ENCODE data around the gene TNNT2. TPM values are rescaled to one million over a fixed set of nuclear protein-coding genes. Genes with fewer than 3 reads are reported as not detected.

The TNNT2 gene
- total RNA-seq, 1 experiment from 2014 or later, result not detected

GRCh38 chr1:201376464-201377374, 761 bp downstream of the TNNT2 start:
- ATAC-seq (no peak), DNase-seq (ENCODE audit: low read depth, low spot score) (no peak)
- BruUV-seq (replicated peaks), result no TSS peak
- Histone ChIP-seq H3K27me3 (ENCODE audit: control insufficient read depth, insufficient read depth, low read length) (peaks cover 10% of the 10 kb centered on the region; the same call in 1 of the 2 replicates), H3K9me3 (ENCODE audit: control insufficient read depth, insufficient read depth, low read depth, low read length) (no peaks in the 10 kb centered on the region), H3K36me3 (ENCODE audit: control insufficient read depth, insufficient read depth, low read length) (no peaks in the 10 kb centered on the region), H3K4me1 (ENCODE audit: control insufficient read depth, insufficient read depth, low read length) (no peaks in the 10 kb centered on the region), H3K27ac (ENCODE audit: low read length) (no peak overlapping the region), H3K4me3 (ENCODE audit: low read depth in 2 of 2, low read length in 2 of 2) (no peak overlapping the region)
- intact Hi-C loops (cut with micrococcal nuclease; ENCODE audit: unreplicated experiment), result no loop called here
- ChIA-PET CTCF (no interaction called here), POLR2A (interaction anchor here (0.6 kb wide), 1 partner anchor 525 kb away, joined by 3 read pairs; no protein-coding TSS in a partner anchor)
- in situ Hi-C loops (cut with HindIII; ENCODE audit: low pct_unique_long_range_greater_than_20kb, low sequenced_read_pairs), result no loop called here
- TF ChIP-seq SIN3A (IDR thresholded peaks at IDR 0.05; ENCODE audit: borderline replicate concordance, insufficient read depth, low read depth, low read length) (no peak), CTCF (IDR thresholded peaks at IDR 0.05) (peak; percentile 67), TCF7L2 (IDR thresholded peaks at IDR 0.05; ENCODE audit: low read depth, low read length) (no peak), POLR2AphosphoS5 (IDR thresholded peaks at IDR 0.05; ENCODE audit: low read depth, low read length) (no peak)
- TF ChIP-seq, protein P1, sequence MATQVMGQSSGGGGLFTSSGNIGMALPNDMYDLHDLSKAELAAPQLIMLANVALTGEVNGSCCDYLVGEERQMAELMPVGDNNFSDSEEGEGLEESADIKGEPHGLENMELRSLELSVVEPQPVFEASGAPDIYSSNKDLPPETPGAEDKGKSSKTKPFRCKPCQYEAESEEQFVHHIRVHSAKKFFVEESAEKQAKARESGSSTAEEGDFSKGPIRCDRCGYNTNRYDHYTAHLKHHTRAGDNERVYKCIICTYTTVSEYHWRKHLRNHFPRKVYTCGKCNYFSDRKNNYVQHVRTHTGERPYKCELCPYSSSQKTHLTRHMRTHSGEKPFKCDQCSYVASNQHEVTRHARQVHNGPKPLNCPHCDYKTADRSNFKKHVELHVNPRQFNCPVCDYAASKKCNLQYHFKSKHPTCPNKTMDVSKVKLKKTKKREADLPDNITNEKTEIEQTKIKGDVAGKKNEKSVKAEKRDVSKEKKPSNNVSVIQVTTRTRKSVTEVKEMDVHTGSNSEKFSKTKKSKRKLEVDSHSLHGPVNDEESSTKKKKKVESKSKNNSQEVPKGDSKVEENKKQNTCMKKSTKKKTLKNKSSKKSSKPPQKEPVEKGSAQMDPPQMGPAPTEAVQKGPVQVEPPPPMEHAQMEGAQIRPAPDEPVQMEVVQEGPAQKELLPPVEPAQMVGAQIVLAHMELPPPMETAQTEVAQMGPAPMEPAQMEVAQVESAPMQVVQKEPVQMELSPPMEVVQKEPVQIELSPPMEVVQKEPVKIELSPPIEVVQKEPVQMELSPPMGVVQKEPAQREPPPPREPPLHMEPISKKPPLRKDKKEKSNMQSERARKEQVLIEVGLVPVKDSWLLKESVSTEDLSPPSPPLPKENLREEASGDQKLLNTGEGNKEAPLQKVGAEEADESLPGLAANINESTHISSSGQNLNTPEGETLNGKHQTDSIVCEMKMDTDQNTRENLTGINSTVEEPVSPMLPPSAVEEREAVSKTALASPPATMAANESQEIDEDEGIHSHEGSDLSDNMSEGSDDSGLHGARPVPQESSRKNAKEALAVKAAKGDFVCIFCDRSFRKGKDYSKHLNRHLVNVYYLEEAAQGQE (IDR thresholded peaks at IDR 0.05; ENCODE audit: insufficient read depth in 1 of 2, low read depth in 2 of 2, low read length in 1 of 2), result no peak

DNA sequence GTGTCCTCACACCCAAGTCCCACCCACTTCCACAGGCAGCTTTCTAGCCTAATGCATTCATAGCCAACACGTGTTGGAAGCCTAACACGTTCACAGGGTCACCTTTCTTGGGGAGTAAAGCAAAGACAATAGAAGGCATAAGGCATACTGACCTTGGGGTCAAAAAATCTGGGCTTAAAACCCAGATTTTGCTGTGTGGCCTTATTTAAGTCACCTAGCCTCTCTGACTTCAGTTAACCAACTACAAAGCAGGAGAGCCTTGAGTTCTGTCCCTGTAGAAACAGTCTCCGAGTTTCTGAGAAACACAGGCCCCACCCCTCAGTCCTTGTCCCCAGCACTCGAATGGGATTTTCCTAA, 1.4 kb downstream of the TNNT2 start:
- Histone ChIP-seq H3K27ac (ENCODE audit: low read length) (no peak overlapping the region), H3K36me3 (ENCODE audit: control insufficient read depth, insufficient read depth, low read length) (no peaks in the 10 kb centered on the region), H3K4me1 (ENCODE audit: control insufficient read depth, insufficient read depth, low read length) (no peaks in the 10 kb centered on the region), H3K4me3 (ENCODE audit: low read depth in 2 of 2, low read length in 2 of 2) (no peak overlapping the region), H3K9me3 (ENCODE audit: control insufficient read depth, insufficient read depth, low read depth, low read length) (no peaks in the 10 kb centered on the region), H3K27me3 (ENCODE audit: control insufficient read depth, insufficient read depth, low read length) (peaks cover 10% of the 10 kb centered on the region; the same call in 1 of the 2 replicates)
- DNase-seq (ENCODE audit: low read depth, low spot score) (no peak), ATAC-seq (no peak)
- POLR2A ChIA-PET, result interaction anchor here (0.6 kb wide), 1 partner anchor 526 kb away, joined by 3 read pairs; no protein-coding TSS in a partner anchor
- in situ Hi-C loops (cut with HindIII; ENCODE audit: low pct_unique_long_range_greater_than_20kb, low sequenced_read_pairs) (no loop called here), intact Hi-C loops (cut with micrococcal nuclease; ENCODE audit: unreplicated experiment) (no loop called here)
- CTCF ChIA-PET, result no interaction called here
- no TSS peak for BruUV-seq (replicated peaks)
- TF ChIP-seq CTCF (IDR thresholded peaks at IDR 0.05) (no peak), SIN3A (IDR thresholded peaks at IDR 0.05; ENCODE audit: borderline replicate concordance, insufficient read depth, low read depth, low read length) (no peak), POLR2AphosphoS5 (IDR thresholded peaks at IDR 0.05; ENCODE audit: low read depth, low read length) (no peak), TCF7L2 (IDR thresholded peaks at IDR 0.05; ENCODE audit: low read depth, low read length) (no peak)
- TF ChIP-seq, protein P1 (IDR thresholded peaks at IDR 0.05; ENCODE audit: insufficient read depth in 1 of 2, low read depth in 2 of 2, low read length in 1 of 2), result no peak

All from Panc1 (cell line).